B cell (primary cell): ENCODE results near the gene PCDHGC4. TPM values are rescaled to one million over a fixed set of nuclear protein-coding genes. Genes with fewer than 3 reads are reported as not detected.

ENCODE experiments used
- ATAC-seq: fragments of 200-7000 bp; cut with Tn5 transposase; one replicate; pipeline ENCODE4 v1.10.0; 2021; ENCODE audit warnings: low read depth, mild to moderate bottlenecking, moderate number of reproducible peaks, moderate library complexity
- CTCF ChIA-PET: fragments of 350-600 bp; sonication (Branson Sonifier 250); formaldehyde crosslinking; loops from one replicate; lab custom pipeline; 2021; ENCODE audit warnings: antibody characterized with exemption, inconsistent platforms; lab: Charles Lee
- POLR2A ChIA-PET: fragments of 350-600 bp; sonication (Branson Sonifier 250); formaldehyde crosslinking; loops from one replicate; lab custom pipeline; 2021; ENCODE audit warnings: antibody characterized with exemption; lab: Charles Lee
- DNase-seq: peaks from one replicate; pipeline ENCODE4 v3.0.0; 2013
- H2AFZ ChIP-seq: 2 replicates; pipeline ENCODE4 v1.6.1; 2012; ENCODE audit warnings: mild to moderate bottlenecking, low read depth, low read length; ENCODE audit not compliant: insufficient read depth, poor library complexity, severe bottlenecking
- H3K27ac ChIP-seq, 2 donors: 1 replicate in 1 of 2; 2 replicates in 1 of 2; pipeline ENCODE4 v1.5.1; 2012 to 2013; ENCODE audit warnings: low read length in 2 of 2, mild to moderate bottlenecking in 2 of 2, moderate library complexity in 1 of 2
- H3K27me3 ChIP-seq, 4 experiments: fragments of 200-600 bp in 1 of 4; sonication (generic) in 1 of 4; replicated peaks in 1 of 4; 1 replicate in 2 of 4; 2 replicates in 2 of 4; pipeline versions ENCODE4 v1.6.1 to v1.7.0; 2013 to 2016; ENCODE audit warnings: low read length in 3 of 4, mild to moderate bottlenecking in 2 of 4, mixed read lengths in 1 of 4, moderate library complexity in 1 of 4; ENCODE audit not compliant: insufficient read depth in 4 of 4, control insufficient read depth in 3 of 4; ENCODE audit errors: control extremely low read depth in 1 of 4
- H3K36me3 ChIP-seq, 2 experiments: replicated peaks in 1 of 2; 1 replicate in 1 of 2; 2 replicates in 1 of 2; pipeline versions ENCODE4 v1.6.1 to v1.7.1; 2013; ENCODE audit warnings: low read length in 1 of 2; ENCODE audit not compliant: insufficient read depth in 2 of 2, control insufficient read depth in 1 of 2; ENCODE audit errors: control extremely low read depth in 1 of 2, extremely low read depth in 1 of 2
- H3K4me1 ChIP-seq, 2 donors: fragments of 200-600 bp in 1 of 2; sonication (generic) in 1 of 2; 1 replicate in 1 of 2; 2 replicates in 1 of 2; pipeline versions ENCODE4 v1.5.1 to v1.6.1; 2013 to 2017; ENCODE audit warnings: low read length in 2 of 2; ENCODE audit not compliant: control insufficient read depth in 2 of 2, insufficient read depth in 2 of 2
- H3K4me2 ChIP-seq: replicated peaks from 2 replicates; pipeline ENCODE3; 2012; ENCODE audit warnings: mild to moderate bottlenecking, low read depth, low read length; ENCODE audit not compliant: poor library complexity, severe bottlenecking
- H3K4me3 ChIP-seq, 5 experiments: fragments of 200-600 bp in 1 of 5; sonication (generic) in 1 of 5; 1 replicate in 3 of 5; 2 replicates in 2 of 5; pipeline versions ENCODE4 v1.5.1 to v1.7.0; 2011 to 2016; ENCODE audit warnings: low read length in 4 of 5, mild to moderate bottlenecking in 4 of 5, low read depth in 2 of 5, control low read depth in 1 of 5, moderate library complexity in 1 of 5; ENCODE audit not compliant: insufficient read depth in 1 of 5; ENCODE audit errors: control extremely low read depth in 1 of 5, extremely low read depth in 1 of 5
- H3K79me2 ChIP-seq: fragments of 200-600 bp; sonication (generic); one replicate; pipeline ENCODE4 v1.6.0; 2016; ENCODE audit warnings: low read length; ENCODE audit not compliant: control insufficient read depth, insufficient read depth
- H3K9ac ChIP-seq: fragments of 200-600 bp; sonication (generic); 2 replicates; pipeline ENCODE4 v1.6.1; 2017; ENCODE audit warnings: mild to moderate bottlenecking, low read length, moderate library complexity
- H3K9me3 ChIP-seq, 3 donors: one replicate each; pipeline versions ENCODE4 v1.6.1 to v1.7.1; 2013; ENCODE audit warnings: low read length in 2 of 3; ENCODE audit not compliant: control insufficient read depth in 2 of 3, insufficient read depth in 1 of 3; ENCODE audit errors: control extremely low read depth in 1 of 3
- H4K20me1 ChIP-seq: 2 replicates; pipeline ENCODE4 v1.6.0; 2012; ENCODE audit warnings: mild to moderate bottlenecking, low read length; ENCODE audit not compliant: insufficient read depth, control insufficient read depth, poor library complexity, severe bottlenecking
- H3K27ac Mint-ChIP-seq: one replicate; pipeline ENCODE4 v1.8.0; 2021; ENCODE audit warnings: mixed read lengths
- H3K27me3 Mint-ChIP-seq: one replicate; pipeline ENCODE4 v1.8.0; 2021; ENCODE audit warnings: mixed read lengths
- H3K4me1 Mint-ChIP-seq: one replicate; pipeline ENCODE4 v1.8.0; 2021; ENCODE audit warnings: mixed read lengths
- H3K4me3 Mint-ChIP-seq: one replicate; pipeline ENCODE4 v1.8.0; 2021; ENCODE audit warnings: mixed read lengths
- H3K9me3 Mint-ChIP-seq: one replicate; pipeline ENCODE4 v1.8.0; 2022; ENCODE audit warnings: mixed read lengths; ENCODE audit not compliant: insufficient read depth
- EZH2 ChIP-seq: IDR thresholded peaks from 2 replicates; pipeline ENCODE4 v1.6.1; 2012; ENCODE audit warnings: borderline replicate concordance, low read depth, mild to moderate bottlenecking, moderate library complexity, low read length; ENCODE audit not compliant: insufficient read depth, poor library complexity, severe bottlenecking
- WGBS: methylation state at CpG from one replicate; pipeline ENCODE4 v1.1.5; 2013; ENCODE audit warnings: missing lambda C conversion rate; ENCODE audit not compliant: insufficient coverage; 5-methylcytosine and 5-hydroxymethylcytosine counted together
- intact Hi-C: fragments of 100-400 bp; cut with micrococcal nuclease; formaldehyde crosslinking; loops from one replicate; pipeline ENCODE4 v1.10.0; 2022
- polyA plus RNA-seq: library from polyadenylated mRNA; depleted of rRNA; stranded (reverse); fragments of >200 nt; gene quantifications from 2 replicates; pipeline ENCODE4 v1.2.3, GENCODE V29; 2012
- total RNA-seq, 2 donors: library from RNA; stranded (reverse); fragments of 120-200 nt in 1 of 2; gene quantifications; 1 replicate in 1 of 2; 2 replicates in 1 of 2; pipeline versions ENCODE4 v1.2.3 to v1.2.4, GENCODE V29; 2013 to 2022
- TF ChIP-seq, protein P1 (sequence below): fragments of 200-600 bp; IDR thresholded peaks from one replicate; pipeline ENCODE4 v1.8.0; 2022; ENCODE audit warnings: antibody characterized with exemption, mild to moderate bottlenecking

Gene PCDHGC4
- total and polyA plus RNA-seq, 2 donors (not counting 1 experiment from before 2014, with no cell fraction given) = 0.09 to 0.42 TPM

GRCh38 chr5:141485321-141486055 lies 658 bp downstream of the PCDHGC4 start:
- no peak for ATAC-seq
- ChIA-PET POLR2A (no interaction called here), CTCF (interaction anchor here (0.6 to 3.0 kb wide), 7 partner anchors 10 to 847 kb away, joined by 3 to 10 read pairs (median 8); partner anchors contain the start of genes PCDHGA12 and PCDHGC3)
- TF ChIP-seq, protein P1, sequence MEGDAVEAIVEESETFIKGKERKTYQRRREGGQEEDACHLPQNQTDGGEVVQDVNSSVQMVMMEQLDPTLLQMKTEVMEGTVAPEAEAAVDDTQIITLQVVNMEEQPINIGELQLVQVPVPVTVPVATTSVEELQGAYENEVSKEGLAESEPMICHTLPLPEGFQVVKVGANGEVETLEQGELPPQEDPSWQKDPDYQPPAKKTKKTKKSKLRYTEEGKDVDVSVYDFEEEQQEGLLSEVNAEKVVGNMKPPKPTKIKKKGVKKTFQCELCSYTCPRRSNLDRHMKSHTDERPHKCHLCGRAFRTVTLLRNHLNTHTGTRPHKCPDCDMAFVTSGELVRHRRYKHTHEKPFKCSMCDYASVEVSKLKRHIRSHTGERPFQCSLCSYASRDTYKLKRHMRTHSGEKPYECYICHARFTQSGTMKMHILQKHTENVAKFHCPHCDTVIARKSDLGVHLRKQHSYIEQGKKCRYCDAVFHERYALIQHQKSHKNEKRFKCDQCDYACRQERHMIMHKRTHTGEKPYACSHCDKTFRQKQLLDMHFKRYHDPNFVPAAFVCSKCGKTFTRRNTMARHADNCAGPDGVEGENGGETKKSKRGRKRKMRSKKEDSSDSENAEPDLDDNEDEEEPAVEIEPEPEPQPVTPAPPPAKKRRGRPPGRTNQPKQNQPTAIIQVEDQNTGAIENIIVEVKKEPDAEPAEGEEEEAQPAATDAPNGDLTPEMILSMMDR = no peak
- no peak for TF ChIP-seq EZH2
- peak overlapping the region; percentile 23 for H3K9ac ChIP-seq
- H3K36me3 ChIP-seq = no peaks in the 10 kb centered on the region
- peak overlapping the region; percentile 60 for H2AFZ ChIP-seq
- H3K27ac ChIP-seq = no peak overlapping the region
- H3K27me3 ChIP-seq = peaks cover 0 to 61% (median 32%) of the 10 kb centered on the region in 4 experiments
- Mint-ChIP-seq H3K27ac (no peak overlapping the region), H3K9me3 (no peaks in the 10 kb centered on the region), H3K4me3 (peak overlapping the region; percentile 40), H3K4me1 (peaks cover 16% of the 10 kb centered on the region), H3K27me3 (peaks cover 77% of the 10 kb centered on the region)
- H3K4me2 ChIP-seq = peak overlapping the region; percentile 66
- H3K4me3 ChIP-seq = peak overlapping the region in 3 of 5 experiments; percentile 15 to 39 (median 21)
- H3K79me2 ChIP-seq = no peaks in the 10 kb centered on the region
- no peak for DNase-seq
- intact Hi-C loops = no loop called here
- no peaks in the 10 kb centered on the region for H4K20me1 ChIP-seq
- H3K9me3 ChIP-seq = peaks cover 0 to 12% (median 0%) of the 10 kb centered on the region in 3 donors
- 58% methylated on average over 38 of the region's 38 CpGs for WGBS
- H3K4me1 ChIP-seq = peaks cover 15 to 17% of the 10 kb centered on the region in 2 donors

GRCh38 chr5:141486091-141486490 lies 1.3 kb downstream of the PCDHGC4 start:
- Histone ChIP-seq H3K27ac (no peak overlapping the region), H3K4me3 (no peak overlapping the region), H3K79me2 (no peaks in the 10 kb centered on the region), H3K9me3 (peaks cover 0 to 14% (median 0%) of the 10 kb centered on the region in 3 donors), H3K9ac (no peak overlapping the region), H3K4me1 (peaks cover 18% of the 10 kb centered on the region in 2 donors), H4K20me1 (no peaks in the 10 kb centered on the region), H2AFZ (no peak overlapping the region), H3K36me3 (no peaks in the 10 kb centered on the region), H3K4me2 (no peak overlapping the region), H3K27me3 (peaks cover 0 to 63% (median 35%) of the 10 kb centered on the region in 4 experiments)
- CTCF ChIA-PET = interaction anchor here (1.2 to 3.0 kb wide), 5 partner anchors 10 to 55 kb away, joined by 3 to 10 read pairs (median 8); partner anchors contain the start of genes PCDHGA12 and PCDHGC3
- Mint-ChIP-seq H3K27ac (no peak overlapping the region), H3K4me3 (no peak overlapping the region), H3K27me3 (peaks cover 79% of the 10 kb centered on the region), H3K4me1 (peaks cover 20% of the 10 kb centered on the region), H3K9me3 (no peaks in the 10 kb centered on the region)
- intact Hi-C loops = no loop called here
- ATAC-seq = no peak
- 90% methylated on average over 9 of the region's 9 CpGs for WGBS
- no peak for DNase-seq
- POLR2A ChIA-PET = no interaction called here
- TF ChIP-seq, protein P1 = no peak
- no peak for TF ChIP-seq EZH2
